Measurements from ENCODE around the gene LRBA. TPM values are rescaled to one million over a fixed set of nuclear protein-coding genes. Genes with fewer than 3 reads are reported as not detected.

Gene LRBA
- total and polyA plus RNA-seq, 9 of the 15 experiments (the other 6 are each of a cell fraction or from before 2014, with no cell fraction given), result 24.2 to 88.7 (median 59.7) TPM

DNA sequence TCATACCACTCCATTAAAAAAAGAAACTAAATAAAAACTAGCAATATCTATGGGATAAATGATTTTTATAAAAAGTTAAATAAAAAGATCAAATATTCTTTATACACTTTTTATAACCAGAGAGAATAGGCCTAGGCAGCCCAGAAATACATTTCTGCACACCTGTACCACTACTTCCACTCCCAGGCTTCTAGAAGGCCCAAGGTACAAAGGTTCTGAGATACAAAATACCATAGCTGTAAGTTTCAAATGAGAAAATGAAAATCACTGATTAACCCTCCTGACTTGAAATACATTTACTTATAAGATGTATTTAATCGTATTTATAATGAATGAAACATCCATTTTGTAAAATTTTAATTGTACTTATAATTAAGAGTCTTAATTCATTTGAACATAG, 659.7 kb downstream of the LRBA start:
- no peak overlapping the region for H3K9ac ChIP-seq (ENCODE audit: insufficient read depth in 1 of 2, low read depth in 2 of 2, low read length in 2 of 2)
- H3K27ac ChIP-seq (ENCODE audit: extremely low read depth, low read depth, low read length), result no peak overlapping the region
- no peaks in the 10 kb centered on the region for H4K20me1 ChIP-seq (replicated peaks; ENCODE audit: control insufficient read depth, insufficient read depth, low read length)
- H3K9me3 ChIP-seq (replicated peaks; ENCODE audit: control insufficient read depth, insufficient read depth, low read depth, low read length), result no peaks in the 10 kb centered on the region
- no peak overlapping the region for H3K4me3 ChIP-seq
- BruUV-seq (replicated peaks), result no TSS peak
- in situ Hi-C loops (cut with MboI) (no loop called here), intact Hi-C loops (cut with micrococcal nuclease) (no loop called here)
- H3K9me1 ChIP-seq (ENCODE audit: control insufficient read depth, insufficient read depth, low read length), result no peaks in the 10 kb centered on the region
- H2AFZ ChIP-seq (ENCODE audit: low read depth, low read length), result no peak overlapping the region
- WGBS (ENCODE audit: insufficient coverage, low coverage, missing lambda C conversion rate), result 94% methylated on average over 1 of the region's 1 CpG
- ChIA-PET CTCF (ENCODE audit: low intra/inter-chr PET ratio) (no interaction called here), POLR2A (no interaction called here)
- no peaks in the 10 kb centered on the region for H3K27me3 ChIP-seq (ENCODE audit: control insufficient read depth in 2 of 2, insufficient read depth in 2 of 2, low read length in 2 of 2)
- FAIRE-seq (no peak), ATAC-seq (no peak), DNase-seq (ENCODE audit: extremely low read depth in 1 of 4, low spot score in 3 of 4) (no peak)
- no peaks in the 10 kb centered on the region for H3K79me2 ChIP-seq (ENCODE audit: control insufficient read depth, insufficient read depth, low read length)
- no peaks in the 10 kb centered on the region for H3K36me3 ChIP-seq (ENCODE audit: control insufficient read depth, insufficient read depth, low read length)
- H3K4me1 ChIP-seq (replicated peaks in 1 of 2; ENCODE audit: control insufficient read depth in 2 of 2, insufficient read depth in 2 of 2, low read length in 2 of 2), result no peaks in the 10 kb centered on the region
- no peak overlapping the region for H3K4me2 ChIP-seq (ENCODE audit: insufficient read depth, low read length)
- TF ChIP-seq, protein P1, sequence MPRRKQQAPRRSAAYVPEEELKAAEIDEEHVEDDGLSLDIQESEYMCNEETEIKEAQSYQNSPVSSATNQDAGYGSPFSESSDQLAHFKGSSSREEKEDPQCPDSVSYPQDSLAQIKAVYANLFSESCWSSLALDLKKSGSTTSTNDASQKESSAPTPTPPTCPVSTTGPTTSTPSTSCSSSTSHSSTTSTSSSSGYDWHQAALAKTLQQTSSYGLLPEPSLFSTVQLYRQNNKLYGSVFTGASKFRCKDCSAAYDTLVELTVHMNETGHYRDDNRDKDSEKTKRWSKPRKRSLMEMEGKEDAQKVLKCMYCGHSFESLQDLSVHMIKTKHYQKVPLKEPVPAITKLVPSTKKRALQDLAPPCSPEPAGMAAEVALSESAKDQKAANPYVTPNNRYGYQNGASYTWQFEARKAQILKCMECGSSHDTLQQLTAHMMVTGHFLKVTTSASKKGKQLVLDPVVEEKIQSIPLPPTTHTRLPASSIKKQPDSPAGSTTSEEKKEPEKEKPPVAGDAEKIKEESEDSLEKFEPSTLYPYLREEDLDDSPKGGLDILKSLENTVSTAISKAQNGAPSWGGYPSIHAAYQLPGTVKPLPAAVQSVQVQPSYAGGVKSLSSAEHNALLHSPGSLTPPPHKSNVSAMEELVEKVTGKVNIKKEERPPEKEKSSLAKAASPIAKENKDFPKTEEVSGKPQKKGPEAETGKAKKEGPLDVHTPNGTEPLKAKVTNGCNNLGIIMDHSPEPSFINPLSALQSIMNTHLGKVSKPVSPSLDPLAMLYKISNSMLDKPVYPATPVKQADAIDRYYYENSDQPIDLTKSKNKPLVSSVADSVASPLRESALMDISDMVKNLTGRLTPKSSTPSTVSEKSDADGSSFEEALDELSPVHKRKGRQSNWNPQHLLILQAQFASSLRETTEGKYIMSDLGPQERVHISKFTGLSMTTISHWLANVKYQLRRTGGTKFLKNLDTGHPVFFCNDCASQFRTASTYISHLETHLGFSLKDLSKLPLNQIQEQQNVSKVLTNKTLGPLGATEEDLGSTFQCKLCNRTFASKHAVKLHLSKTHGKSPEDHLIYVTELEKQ (CRISPR knock-in tag; IDR thresholded peaks at IDR 0.05), result no peak
- TF ChIP-seq RBM39 (optimal IDR thresholded peaks at IDR 0.05; ENCODE audit: low read depth, low read length), result no peak
- no peak for TF ChIP-seq CC2D1A (IDR thresholded peaks at IDR 0.05)
- no peak for TF ChIP-seq ZNF717 (CRISPR knock-in tag; IDR thresholded peaks at IDR 0.05)
- no peak for TF ChIP-seq ZNF23 (CRISPR knock-in tag; IDR thresholded peaks at IDR 0.05)
- TF ChIP-seq, protein P2, sequence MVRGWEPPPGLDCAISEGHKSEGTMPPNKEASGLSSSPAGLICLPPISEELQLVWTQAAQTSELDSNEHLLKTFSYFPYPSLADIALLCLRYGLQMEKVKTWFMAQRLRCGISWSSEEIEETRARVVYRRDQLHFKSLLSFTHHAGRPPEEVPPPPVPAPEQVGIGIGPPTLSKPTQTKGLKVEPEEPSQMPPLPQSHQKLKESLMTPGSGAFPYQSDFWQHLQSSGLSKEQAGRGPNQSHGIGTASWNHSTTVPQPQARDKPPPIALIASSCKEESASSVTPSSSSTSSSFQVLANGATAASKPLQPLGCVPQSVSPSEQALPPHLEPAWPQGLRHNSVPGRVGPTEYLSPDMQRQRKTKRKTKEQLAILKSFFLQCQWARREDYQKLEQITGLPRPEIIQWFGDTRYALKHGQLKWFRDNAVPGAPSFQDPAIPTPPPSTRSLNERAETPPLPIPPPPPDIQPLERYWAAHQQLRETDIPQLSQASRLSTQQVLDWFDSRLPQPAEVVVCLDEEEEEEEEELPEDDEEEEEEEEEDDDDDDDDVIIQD (CRISPR knock-in tag; IDR thresholded peaks at IDR 0.05), result no peak
- TF ChIP-seq CBFA2T2 (conservative IDR thresholded peaks at IDR 0.05), result no peak
- TF ChIP-seq ZNF224 (CRISPR knock-in tag; IDR thresholded peaks at IDR 0.05), result no peak
- TF ChIP-seq, protein P3, sequence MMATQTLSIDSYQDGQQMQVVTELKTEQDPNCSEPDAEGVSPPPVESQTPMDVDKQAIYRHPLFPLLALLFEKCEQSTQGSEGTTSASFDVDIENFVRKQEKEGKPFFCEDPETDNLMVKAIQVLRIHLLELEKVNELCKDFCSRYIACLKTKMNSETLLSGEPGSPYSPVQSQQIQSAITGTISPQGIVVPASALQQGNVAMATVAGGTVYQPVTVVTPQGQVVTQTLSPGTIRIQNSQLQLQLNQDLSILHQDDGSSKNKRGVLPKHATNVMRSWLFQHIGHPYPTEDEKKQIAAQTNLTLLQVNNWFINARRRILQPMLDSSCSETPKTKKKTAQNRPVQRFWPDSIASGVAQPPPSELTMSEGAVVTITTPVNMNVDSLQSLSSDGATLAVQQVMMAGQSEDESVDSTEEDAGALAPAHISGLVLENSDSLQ (IDR thresholded peaks at IDR 0.05), result no peak
- TF ChIP-seq POLR2G (IDR thresholded peaks at IDR 0.05; ENCODE audit: low read depth, low read length), result no peak

All from K562 (cell line).